Measurements from ENCODE around the gene CFLAR.

DNA sequence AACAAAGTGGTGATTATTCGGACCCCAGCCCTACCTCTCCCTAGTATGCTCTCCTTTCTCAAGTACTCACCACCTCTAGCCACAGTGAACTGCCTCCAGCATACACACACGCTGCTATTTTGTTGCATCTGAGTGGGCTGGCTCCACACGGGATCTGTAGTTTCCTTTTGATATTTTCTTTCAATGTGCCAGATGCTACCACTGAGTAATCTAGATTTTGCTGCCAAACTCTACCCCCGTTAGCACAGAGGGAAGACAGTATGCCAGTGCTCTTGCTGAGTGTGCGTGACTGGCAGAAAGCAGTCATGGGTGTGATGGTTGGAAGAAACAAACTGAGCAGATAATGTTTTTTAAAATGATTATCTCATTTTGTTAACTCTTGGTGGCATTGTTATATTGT is 11.6 kb downstream of the CFLAR start:
- TF ChIP-seq, protein P1, sequence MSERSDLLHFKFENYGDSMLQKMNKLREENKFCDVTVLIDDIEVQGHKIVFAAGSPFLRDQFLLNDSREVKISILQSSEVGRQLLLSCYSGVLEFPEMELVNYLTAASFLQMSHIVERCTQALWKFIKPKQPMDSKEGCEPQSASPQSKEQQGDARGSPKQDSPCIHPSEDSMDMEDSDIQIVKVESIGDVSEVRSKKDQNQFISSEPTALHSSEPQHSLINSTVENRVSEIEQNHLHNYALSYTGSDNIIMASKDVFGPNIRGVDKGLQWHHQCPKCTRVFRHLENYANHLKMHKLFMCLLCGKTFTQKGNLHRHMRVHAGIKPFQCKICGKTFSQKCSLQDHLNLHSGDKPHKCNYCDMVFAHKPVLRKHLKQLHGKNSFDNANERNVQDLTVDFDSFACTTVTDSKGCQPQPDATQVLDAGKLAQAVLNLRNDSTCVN (CRISPR knock-in tag; IDR thresholded peaks at IDR 0.05): no peak
- TF ChIP-seq, protein P2, sequence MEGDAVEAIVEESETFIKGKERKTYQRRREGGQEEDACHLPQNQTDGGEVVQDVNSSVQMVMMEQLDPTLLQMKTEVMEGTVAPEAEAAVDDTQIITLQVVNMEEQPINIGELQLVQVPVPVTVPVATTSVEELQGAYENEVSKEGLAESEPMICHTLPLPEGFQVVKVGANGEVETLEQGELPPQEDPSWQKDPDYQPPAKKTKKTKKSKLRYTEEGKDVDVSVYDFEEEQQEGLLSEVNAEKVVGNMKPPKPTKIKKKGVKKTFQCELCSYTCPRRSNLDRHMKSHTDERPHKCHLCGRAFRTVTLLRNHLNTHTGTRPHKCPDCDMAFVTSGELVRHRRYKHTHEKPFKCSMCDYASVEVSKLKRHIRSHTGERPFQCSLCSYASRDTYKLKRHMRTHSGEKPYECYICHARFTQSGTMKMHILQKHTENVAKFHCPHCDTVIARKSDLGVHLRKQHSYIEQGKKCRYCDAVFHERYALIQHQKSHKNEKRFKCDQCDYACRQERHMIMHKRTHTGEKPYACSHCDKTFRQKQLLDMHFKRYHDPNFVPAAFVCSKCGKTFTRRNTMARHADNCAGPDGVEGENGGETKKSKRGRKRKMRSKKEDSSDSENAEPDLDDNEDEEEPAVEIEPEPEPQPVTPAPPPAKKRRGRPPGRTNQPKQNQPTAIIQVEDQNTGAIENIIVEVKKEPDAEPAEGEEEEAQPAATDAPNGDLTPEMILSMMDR (IDR thresholded peaks at IDR 0.05 in 2 of 3, conservative IDR thresholded peaks at IDR 0.05 in 1 of 3; ENCODE audit: insufficient read depth in 2 of 3, low read depth in 1 of 3, low read length in 3 of 3): no peak
- TF ChIP-seq ZNF695 (CRISPR knock-in tag; IDR thresholded peaks at IDR 0.05): no peak
- TF ChIP-seq, protein P3, sequence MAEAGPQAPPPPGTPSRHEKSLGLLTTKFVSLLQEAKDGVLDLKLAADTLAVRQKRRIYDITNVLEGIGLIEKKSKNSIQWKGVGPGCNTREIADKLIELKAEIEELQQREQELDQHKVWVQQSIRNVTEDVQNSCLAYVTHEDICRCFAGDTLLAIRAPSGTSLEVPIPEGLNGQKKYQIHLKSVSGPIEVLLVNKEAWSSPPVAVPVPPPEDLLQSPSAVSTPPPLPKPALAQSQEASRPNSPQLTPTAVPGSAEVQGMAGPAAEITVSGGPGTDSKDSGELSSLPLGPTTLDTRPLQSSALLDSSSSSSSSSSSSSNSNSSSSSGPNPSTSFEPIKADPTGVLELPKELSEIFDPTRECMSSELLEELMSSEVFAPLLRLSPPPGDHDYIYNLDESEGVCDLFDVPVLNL (CRISPR knock-in tag; IDR thresholded peaks at IDR 0.05; ENCODE audit: low read depth): no peak
- no peak for TF ChIP-seq OTX1 (CRISPR knock-in tag; IDR thresholded peaks at IDR 0.05)
- TF ChIP-seq, protein P4, sequence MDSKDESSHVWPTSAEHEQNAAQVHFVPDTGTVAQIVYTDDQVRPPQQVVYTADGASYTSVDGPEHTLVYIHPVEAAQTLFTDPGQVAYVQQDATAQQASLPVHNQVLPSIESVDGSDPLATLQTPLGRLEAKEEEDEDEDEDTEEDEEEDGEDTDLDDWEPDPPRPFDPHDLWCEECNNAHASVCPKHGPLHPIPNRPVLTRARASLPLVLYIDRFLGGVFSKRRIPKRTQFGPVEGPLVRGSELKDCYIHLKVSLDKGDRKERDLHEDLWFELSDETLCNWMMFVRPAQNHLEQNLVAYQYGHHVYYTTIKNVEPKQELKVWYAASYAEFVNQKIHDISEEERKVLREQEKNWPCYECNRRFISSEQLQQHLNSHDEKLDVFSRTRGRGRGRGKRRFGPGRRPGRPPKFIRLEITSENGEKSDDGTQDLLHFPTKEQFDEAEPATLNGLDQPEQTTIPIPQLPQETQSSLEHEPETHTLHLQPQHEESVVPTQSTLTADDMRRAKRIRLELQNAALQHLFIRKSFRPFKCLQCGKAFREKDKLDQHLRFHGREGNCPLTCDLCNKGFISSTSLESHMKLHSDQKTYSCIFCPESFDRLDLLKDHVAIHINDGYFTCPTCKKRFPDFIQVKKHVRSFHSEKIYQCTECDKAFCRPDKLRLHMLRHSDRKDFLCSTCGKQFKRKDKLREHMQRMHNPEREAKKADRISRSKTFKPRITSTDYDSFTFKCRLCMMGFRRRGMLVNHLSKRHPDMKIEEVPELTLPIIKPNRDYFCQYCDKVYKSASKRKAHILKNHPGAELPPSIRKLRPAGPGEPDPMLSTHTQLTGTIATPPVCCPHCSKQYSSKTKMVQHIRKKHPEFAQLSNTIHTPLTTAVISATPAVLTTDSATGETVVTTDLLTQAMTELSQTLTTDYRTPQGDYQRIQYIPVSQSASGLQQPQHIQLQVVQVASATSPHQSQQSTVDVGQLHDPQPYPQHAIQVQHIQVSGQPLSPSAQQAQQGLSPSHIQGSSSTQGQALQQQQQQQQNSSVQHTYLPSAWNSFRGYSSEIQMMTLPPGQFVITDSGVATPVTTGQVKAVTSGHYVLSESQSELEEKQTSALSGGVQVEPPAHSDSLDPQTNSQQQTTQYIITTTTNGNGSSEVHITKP (IDR thresholded peaks at IDR 0.05; ENCODE audit: partially characterized antibody): no peak
- TF ChIP-seq ADNP (tag; IDR thresholded peaks at IDR 0.05): no peak
- no peak for TF ChIP-seq MTA2 (IDR thresholded peaks at IDR 0.05; ENCODE audit: low read depth)

Data from K562 (cell line).